Hindlimb muscle (tissue), 1 donor: ENCODE data around the gene CD276. TPM values are rescaled to one million over a fixed set of nuclear protein-coding genes. Genes with fewer than 3 reads are reported as not detected.

Experiments used
- polyA plus RNA-seq: library from polyadenylated mRNA; unstranded; fragments of 120-200 nt; gene quantifications from one replicate; pipeline ENCODE4 v1.2.1, GENCODE V29; 2013; ENCODE audit not compliant: insufficient read length

Gene CD276
- polyA plus RNA-seq, 1 donor = 122 TPM

Other genes starting within 250 kb of the CD276 start
- 0.23 TPM for gene REC114, start 241.2 kb upstream of the CD276 start, polyA plus RNA-seq
- gene NPTN, start 51.0 kb upstream of the CD276 start, polyA plus RNA-seq = 77.3 TPM
- gene INSYN1, start 69.0 kb downstream of the CD276 start, polyA plus RNA-seq = 4.3 TPM
- not detected for gene TBC1D21, start 189.2 kb downstream of the CD276 start, polyA plus RNA-seq
- gene LOXL1, start 242.1 kb downstream of the CD276 start, polyA plus RNA-seq = 35.3 TPM